Medulla oblongata (tissue), 1 donor: ENCODE results near the gene ACOT7.

ENCODE experiments used
- DNase-seq: peaks from one replicate; pipeline ENCODE4 v3.0.0-alpha.2; 2015; ENCODE audit errors: extremely low spot score

The ACOT7 gene

GRCh38 chr1:6424000-6424565, 30.5 kb upstream of the ACOT7 start:
- DNase-seq, result no peak

DNA sequence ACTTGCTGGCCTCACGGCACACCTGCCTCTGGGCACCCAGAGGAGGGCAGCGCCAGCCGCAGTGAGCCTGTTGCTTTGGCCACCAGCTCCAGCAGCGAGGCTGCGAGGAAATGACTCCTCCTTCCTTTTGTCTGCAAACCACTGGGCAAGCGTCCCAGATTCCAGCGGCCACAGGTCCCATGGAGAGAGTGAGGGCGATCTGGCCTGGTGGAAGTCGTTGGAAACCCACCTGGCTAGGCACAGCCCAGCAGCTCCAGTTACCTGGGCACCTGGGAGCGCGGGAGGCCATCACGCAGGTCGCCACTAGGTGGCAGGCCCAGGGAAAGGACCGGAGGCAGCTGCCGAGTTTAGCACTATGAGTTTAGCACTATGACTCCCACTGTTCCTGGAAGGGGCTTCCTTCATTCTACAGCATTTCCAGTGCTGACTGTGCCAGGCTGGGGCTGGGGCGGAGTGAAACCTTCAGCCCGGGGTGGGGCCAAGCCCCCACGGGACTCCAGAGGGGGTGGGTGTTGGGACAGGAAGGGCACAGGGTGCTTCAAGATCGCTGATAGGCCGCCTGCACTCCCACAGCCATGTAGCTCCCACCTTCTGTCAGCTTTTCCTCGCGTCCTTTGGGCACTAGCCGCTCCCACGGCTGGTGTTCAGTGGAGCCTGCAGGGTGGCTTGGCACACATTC, 29.9 kb upstream of the ACOT7 start:
- DNase-seq, result no peak

DNA sequence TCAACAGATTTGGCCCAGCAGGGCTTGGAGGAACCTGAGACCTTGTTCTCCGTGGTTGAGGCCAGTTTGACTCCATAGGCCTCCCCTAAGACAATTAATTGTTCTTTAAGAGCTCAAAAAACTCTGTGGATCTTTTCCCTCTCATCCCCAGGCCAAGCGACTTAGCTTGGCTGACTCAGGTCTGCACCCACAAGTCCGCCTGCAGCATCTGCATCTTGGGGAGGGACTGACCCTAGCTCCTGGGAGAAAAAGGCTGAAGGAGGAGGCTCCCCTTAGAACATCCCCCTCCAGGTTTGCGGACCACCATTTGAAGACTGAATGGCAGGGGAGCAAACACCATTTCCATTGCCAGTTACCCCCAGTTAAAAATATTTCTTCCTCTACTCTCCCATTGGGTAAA, 27.7 kb upstream of the ACOT7 start:
- no peak for DNase-seq

DNA sequence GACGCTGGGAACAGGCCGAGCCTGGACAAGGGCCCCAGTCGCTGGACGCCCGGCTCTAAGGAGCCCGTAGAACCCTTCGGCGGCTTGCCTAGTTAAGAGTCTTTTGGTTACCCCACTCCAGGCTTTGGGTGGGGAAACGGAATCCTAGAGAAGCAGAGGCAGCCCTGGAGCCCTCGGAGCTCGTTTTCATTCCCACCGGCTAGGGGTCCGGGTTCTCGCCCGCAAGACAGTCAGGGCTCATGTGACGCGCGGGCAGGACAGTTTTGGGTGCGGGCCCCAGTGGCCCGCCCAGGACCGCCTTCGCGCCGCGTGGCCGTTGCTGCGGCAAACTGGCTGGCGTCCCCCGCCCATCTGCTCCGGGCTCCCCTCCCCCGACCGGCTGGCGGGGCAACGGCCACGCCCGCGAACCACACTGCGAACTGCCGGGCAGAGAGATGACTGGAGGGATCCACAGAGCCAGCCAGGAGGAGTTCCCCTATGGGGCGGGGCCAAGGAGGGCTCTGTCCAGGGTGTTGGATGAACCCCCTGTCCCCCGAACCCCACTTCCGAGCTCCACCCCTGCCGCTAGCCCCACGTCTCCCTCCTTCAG, 27.0 kb upstream of the ACOT7 start:
- no peak for DNase-seq

DNA sequence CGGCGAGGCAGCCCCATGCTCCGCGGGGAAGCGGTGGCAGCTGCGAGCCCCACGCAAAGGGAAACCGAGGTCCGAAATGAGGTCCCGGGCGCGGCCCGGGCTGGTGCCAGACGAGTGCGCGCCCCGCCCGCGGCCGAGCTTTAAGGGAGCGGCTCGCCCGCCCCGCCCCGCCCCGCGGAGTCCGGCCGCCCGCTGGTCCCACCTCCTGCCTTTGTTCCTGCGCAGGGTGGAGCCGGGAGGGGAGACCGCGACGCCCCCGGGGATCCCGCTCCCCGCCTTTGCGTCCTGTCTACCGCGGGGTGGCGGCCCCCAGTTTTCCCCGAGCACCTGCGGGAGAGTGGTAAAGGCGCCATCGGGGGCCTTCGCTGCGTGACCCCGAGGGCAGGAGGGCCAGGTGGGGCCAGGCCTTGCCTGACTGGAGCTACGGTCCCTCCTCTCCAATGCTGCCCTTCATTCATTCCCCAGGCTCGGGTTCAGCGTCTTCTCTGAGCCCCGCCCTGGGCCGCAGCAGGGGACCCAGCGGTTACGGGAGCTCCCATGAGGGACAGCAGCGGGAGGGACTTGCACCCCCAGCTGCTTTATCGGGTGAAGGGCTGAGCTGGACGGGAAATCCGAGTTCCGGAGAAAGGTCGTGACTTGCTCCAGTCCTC, 26.4 kb upstream of the ACOT7 start, which contains the start of gene HES2:
Gene HES2, minus strand, starts transcription at position 116 of the 650 bp plus-strand sequence. Its CDS starts 99 bp downstream, at position 17.
- no peak for DNase-seq

DNA sequence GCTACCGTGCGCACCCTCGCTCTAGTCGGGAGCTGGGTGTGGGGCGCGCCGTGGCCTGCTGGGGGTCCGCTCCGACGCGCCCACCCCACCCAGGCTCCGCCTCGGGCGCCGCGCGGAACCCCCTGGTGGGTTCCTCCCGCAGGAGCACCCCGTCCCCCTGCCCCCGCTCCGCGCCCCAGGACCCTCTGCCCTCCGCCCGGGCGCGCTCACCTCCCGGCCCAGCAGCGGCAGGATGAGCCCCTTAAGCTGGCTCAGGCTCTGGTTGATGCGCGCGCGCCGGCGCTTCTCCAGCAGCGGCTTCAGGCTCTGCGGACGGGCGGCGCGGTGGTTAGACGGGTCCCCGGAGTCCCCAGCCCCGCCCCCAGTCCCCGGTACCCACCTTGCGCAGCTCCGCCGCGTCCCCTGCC, 25.8 kb upstream of the ACOT7 start:
- no peak for DNase-seq

- DNase-seq, result no peak
Measured at GRCh38 chr1:6418668-6419396, 25.3 kb upstream of the ACOT7 start.

DNA sequence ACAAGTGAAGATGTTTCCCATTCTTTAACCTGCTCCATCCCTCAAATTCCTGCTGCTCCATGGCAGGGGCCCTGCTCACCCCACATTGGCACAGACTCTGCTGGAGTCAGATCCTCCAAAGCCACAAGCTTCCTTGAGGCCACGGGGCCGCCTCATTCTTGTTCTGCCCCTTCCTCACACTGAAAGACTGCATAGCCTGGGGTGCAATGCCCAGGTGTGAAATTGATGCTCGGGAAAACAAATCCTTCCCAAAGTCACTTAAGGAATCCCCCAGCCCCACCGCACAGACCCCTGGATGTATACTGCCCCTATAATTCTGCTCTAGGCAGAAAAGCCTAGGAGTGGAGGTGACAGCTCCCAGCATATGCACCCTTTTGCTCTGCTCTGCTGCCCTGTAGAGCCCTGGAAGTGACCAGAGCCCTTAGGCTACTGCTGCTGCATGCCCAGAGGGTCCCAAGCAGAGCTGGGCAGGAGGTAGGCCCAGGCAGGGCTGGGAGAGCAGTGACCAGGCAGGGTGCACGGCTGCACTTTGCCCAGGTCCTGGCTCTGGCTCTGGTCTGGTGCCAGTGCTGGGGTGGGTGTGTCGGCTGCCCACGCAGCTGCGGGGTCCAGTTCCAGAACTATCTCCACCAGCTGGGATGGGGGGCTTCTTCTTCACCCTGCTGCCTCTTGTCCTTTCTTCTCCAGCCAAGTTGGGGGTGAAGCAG, 24.5 kb upstream of the ACOT7 start:
- no peak for DNase-seq

GRCh38 chr1:6416906-6417305, 23.3 kb upstream of the ACOT7 start:
- DNase-seq, result no peak

GRCh38 chr1:6416295-6416656, 22.7 kb upstream of the ACOT7 start:
- DNase-seq, result no peak

- DNase-seq, result no peak
Measured at GRCh38 chr1:6414881-6415626, 21.5 kb upstream of the ACOT7 start.

GRCh38 chr1:6414443-6414844, 20.9 kb upstream of the ACOT7 start:
- DNase-seq, result no peak

- DNase-seq, result no peak
Measured at GRCh38 chr1:6412896-6413295, 19.3 kb upstream of the ACOT7 start.

DNA sequence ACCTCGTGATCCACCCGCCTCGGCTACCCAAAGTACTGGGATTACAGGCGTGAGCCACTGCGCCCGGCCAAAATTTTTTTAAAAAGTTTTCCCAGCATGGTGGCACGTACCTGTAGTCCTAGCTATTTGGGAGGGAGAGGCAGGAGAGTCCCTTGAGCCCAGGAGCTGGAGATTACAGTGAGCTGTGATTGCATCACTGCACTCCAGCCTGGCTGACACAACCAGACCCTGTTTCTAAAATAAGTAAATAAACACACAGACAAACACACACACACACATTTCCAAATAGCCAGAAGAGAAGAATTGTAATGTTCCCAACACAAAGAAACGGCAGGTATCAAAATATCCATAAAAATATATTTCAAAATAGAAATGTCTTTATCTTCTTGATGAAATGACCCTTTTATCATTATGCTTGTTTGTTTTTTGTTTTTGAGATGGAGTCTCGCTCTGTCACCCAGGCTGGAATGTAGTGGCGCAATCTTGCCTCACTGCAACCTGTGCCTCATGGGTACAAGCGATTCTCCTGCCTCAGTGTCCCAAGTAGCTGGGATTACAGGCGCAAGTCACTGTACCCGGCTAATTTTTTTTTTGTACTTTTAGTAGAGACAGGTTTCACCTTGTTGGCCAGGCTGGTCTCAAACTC, 16.8 kb upstream of the ACOT7 start:
- DNase-seq, result no peak

- no peak for DNase-seq
Measured at GRCh38 chr1:6409733-6410132, 16.2 kb upstream of the ACOT7 start.

- no peak for DNase-seq
Measured at GRCh38 chr1:6409053-6409452, 15.5 kb upstream of the ACOT7 start.

- no peak for DNase-seq
Measured at GRCh38 chr1:6408023-6408422, 14.5 kb upstream of the ACOT7 start.

DNA sequence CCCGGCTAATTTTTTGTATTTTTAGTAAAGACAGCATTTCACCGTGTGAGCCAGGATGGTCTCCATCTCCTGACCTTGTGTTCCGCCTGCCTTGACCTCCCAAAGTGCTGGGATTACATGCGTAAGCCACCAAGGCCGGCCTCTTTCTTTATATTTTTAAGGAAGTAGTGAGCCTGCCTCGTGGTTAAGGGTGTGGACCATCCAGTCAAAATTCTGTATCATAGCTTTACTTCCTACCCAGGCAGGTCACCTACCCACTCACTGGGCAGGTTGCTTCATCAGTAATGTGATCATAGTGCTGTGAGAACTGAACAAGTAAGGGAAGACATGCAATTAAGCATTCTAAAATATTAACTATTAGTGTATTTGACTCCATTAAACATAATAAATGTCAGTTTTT, 8.1 kb upstream of the ACOT7 start:
- no peak for DNase-seq

DNA sequence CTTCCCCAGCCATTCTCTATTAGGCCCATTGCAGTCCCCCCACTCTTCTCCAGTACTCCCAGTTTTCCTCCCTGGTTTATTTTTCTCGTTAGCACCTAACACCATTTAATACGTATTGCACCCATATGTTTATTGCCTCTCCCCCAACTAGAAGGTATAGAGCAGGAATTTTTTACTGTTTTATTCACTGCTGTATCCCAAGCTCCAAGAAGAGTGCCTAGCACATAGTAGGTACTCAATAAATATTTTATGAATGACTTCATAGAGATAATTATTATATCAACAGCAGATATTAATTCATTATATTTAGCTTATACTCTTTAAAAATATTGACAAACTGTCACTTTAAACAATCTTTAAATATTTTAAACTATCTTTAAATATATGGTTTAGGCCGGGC, 5.7 kb upstream of the ACOT7 start:
- DNase-seq, result no peak

DNA sequence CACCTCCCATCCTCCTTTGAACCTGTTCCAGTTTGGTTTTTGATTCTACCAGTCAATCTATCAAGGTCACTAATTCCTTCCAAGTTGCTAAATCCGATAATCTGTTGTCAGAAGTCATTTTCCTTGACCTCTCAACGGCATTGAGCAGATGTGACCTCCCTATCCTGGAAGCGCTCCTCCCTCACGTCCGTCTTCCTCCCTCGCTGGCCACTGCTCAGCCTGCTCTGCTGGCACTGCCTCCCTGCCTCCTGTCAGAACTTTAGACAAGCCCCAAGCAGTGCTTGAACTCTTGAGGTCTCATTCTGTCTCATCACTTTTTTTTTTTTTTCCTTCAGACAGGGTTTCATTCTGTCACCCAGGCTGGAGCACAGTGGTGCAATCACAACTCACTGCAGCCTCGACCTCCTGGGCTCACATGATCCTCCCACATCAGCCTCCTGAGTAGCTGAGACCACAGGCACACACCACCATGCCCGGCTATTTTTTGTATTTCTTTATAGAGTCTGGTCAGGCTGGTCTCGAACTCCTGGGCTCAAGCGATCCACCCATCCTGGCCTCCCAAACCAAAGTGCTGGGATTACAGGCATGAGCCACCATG, 4.4 kb upstream of the ACOT7 start:
- no peak for DNase-seq
